BLaER1 (cell line): ENCODE measurements around the gene CEP20.
A peak's percentile ranks its signal among the peaks of the same experiment; 100 is the strongest.
"Not testable (repeated sequence)": the region's sequence is repeated elsewhere in the genome, so short reads cannot be mapped to it uniquely, and the experiment has no call there.

Experiments used
- H3K27ac ChIP-seq: shearing (Covaris generic); formaldehyde crosslinking; 2 replicates; pipeline ENCODE4 v1.8.1; 2022
- H3K27me3 ChIP-seq: shearing (Covaris generic); formaldehyde crosslinking; 2 replicates; pipeline ENCODE4 v1.8.1; 2022
- H3K36me3 ChIP-seq: shearing (Covaris generic); formaldehyde crosslinking; 2 replicates; pipeline ENCODE4 v1.8.1; 2022
- H3K4me1 ChIP-seq: shearing (Covaris generic); formaldehyde crosslinking; 2 replicates; pipeline ENCODE4 v1.8.1; 2022
- H3K4me2 ChIP-seq: shearing (Covaris generic); formaldehyde crosslinking; 2 replicates; pipeline ENCODE4 v1.8.1; 2022
- H3K4me3 ChIP-seq: shearing (Covaris generic); formaldehyde crosslinking; 2 replicates; pipeline ENCODE4 v1.8.1; 2022
- H3K9ac ChIP-seq: shearing (Covaris generic); formaldehyde crosslinking; 2 replicates; pipeline ENCODE4 v1.8.1; 2022
- H3K9me3 ChIP-seq: shearing (Covaris generic); formaldehyde crosslinking; 2 replicates; pipeline ENCODE4 v1.8.1; 2022
- H4K20me1 ChIP-seq: shearing (Covaris generic); formaldehyde crosslinking; 2 replicates; pipeline ENCODE4 v1.8.1; 2022
- Cebpa-rat ChIP-seq: shearing (Covaris generic); IDR thresholded peaks from 2 replicates; pipeline ENCODE4 v1.8.1; 2022

Gene CEP20

DNA sequence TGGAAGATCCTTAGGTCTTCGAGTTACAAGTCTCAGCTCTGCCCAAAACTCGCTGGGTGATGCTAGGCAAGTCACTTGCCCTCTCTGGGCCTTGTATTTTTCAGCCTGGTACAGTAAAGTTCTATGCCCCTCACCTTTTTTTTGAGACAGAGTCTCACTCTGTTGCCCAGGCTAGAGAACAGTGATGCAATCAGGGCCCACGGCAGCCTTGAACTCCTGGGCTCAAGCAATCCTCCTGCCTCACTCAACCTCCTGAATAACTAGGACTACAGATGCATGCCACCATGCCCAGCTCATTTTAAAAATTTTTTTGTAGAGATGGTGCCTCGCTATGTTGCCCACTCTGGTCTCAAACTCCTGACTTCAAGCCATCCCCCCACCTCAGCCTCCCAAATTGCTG, 35.4 kb downstream of the CEP20 start:
- TF ChIP-seq Cebpa-rat, result no peak
- Histone ChIP-seq H3K4me1 (peaks cover 32% of the 10 kb centered on the region), H3K4me2 (no peak overlapping the region), H4K20me1 (peaks cover 21% of the 10 kb centered on the region), H3K4me3 (no peak overlapping the region), H3K36me3 (no peaks in the 10 kb centered on the region), H3K27me3 (peaks cover 33% of the 10 kb centered on the region), H3K9me3 (no peaks in the 10 kb centered on the region), H3K27ac (no peak overlapping the region), H3K9ac (no peak overlapping the region)

DNA sequence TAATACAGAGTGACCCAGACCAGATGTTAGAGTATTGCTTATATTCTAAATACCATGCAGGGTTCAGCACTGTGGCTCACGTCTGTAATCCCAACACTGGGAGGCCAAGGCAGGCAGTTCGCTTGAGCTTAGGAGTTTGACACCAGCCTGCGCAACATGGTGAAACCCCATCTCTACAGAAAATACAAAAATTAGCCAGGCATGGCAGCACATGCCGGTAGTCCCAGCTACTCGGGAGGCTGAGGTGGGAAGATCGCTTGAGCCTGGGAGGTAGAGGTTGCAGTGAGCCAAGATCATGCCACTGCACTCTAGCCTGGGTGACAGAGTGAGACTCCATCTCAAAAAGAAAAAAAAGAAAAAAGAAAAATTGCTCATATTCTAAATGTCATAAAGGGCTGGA, 37.8 kb downstream of the CEP20 start:
- H3K4me2 ChIP-seq, H3K9me3 ChIP-seq, H3K4me1 ChIP-seq, H4K20me1 ChIP-seq, H3K9ac ChIP-seq, H3K27ac ChIP-seq, H3K36me3 ChIP-seq, H3K27me3 ChIP-seq, H3K4me3 ChIP-seq: not testable (repeated sequence)

DNA sequence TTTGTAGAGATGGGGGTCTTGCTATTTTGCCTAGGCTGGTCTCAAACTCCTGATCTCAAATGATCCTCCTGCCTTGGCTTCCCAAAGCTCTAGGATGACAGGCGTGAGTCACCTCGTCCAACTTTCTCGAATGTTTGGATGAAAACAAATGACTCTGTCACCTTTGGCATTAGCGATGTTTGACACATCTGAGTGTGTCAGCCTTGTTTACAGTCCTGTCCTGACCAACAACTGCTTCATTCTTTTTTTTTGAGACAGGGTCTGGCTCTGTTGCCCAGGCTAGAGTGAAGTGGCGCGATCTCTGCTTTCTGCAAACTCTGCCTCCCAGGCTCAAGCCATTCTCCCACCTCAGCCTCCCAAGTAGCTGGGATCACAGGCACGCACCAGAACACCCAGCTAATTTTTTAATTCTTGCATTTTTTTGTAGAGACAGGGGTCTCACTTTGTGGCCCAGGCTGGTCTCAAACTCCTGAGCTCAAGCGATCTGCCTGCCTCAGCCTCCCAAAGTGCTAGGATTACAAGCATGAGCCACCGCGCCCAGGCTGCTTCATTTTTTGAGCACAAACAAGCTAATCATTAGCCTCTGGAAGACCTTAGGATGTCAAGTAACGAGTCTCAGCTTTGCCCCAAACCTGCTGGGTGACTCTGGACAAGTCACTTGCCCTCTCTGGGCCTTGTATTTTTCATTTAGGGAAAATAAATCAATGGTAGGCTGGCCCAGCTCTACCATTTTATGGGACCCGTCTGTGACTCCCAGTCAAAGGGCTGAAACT, 39.0 kb downstream of the CEP20 start:
- no peaks in the 10 kb centered on the region for H3K36me3 ChIP-seq
- TF ChIP-seq Cebpa-rat, result no peak
- H3K9ac ChIP-seq, result no peak overlapping the region
- H3K4me3 ChIP-seq, result no peak overlapping the region
- H3K27me3 ChIP-seq, result no peaks in the 10 kb centered on the region
- H4K20me1 ChIP-seq, result no peaks in the 10 kb centered on the region
- no peak overlapping the region for H3K4me2 ChIP-seq
- no peaks in the 10 kb centered on the region for H3K4me1 ChIP-seq
- H3K9me3 ChIP-seq, result no peaks in the 10 kb centered on the region
- no peak overlapping the region for H3K27ac ChIP-seq

DNA sequence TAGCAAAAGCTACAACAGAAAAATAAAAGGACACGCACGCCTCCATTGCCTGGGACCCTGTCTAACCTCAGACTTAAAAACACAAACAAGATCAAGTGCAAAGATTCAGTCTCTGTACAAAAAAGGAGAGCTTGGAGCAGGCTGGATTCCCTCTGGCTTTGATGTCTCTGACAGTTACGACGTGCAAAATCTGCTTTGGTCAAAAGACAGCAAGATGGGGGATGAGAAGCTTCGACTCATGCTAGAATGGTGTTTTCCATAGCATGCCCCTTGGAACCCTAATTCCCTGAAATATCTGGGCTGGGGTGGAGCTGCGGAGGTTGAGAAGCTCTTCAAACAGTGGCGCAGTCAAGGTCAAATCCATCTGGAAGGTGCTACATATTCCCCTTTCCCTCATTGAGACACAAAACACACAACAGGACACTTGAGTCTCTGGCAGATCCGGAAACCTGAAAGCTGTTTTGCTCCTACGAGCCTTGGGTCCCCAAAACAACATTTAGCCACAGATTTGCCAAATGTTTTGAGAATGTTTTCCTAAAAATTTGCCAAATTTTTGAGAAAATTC, 40.7 kb downstream of the CEP20 start:
- Histone ChIP-seq H3K4me2 (no peak overlapping the region), H3K4me1 (no peaks in the 10 kb centered on the region), H3K36me3 (no peaks in the 10 kb centered on the region), H4K20me1 (no peaks in the 10 kb centered on the region), H3K27me3 (no peaks in the 10 kb centered on the region), H3K4me3 (no peak overlapping the region), H3K9ac (no peak overlapping the region), H3K9me3 (no peaks in the 10 kb centered on the region), H3K27ac (no peak overlapping the region)
- no peak for TF ChIP-seq Cebpa-rat

DNA sequence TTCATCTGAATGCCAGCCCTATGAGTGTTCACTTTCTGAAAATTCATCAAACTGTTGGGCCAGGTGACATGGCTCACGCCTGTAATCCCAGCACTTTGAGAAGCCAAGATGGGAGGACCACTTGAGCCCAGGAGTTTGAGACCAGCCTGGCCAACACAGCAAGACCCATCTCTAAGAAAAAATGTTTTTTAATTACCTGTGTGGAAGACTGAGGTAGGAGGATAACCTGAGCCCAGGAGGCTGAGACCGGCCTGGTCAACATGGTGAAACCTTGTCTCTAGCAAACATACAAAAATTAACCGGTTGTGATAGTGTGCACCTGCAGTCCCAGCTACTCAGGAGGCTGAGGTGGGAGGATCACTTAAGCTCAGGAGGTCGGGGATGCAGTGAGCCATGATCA, 41.9 kb downstream of the CEP20 start:
- Histone ChIP-seq H3K27me3 (no peaks in the 10 kb centered on the region), H3K36me3 (no peaks in the 10 kb centered on the region), H3K27ac (no peak overlapping the region), H4K20me1 (no peaks in the 10 kb centered on the region), H3K4me1 (no peaks in the 10 kb centered on the region), H3K9me3 (no peaks in the 10 kb centered on the region), H3K4me3 (no peak overlapping the region), H3K4me2 (no peak overlapping the region), H3K9ac (no peak overlapping the region)
- TF ChIP-seq Cebpa-rat, result no peak

DNA sequence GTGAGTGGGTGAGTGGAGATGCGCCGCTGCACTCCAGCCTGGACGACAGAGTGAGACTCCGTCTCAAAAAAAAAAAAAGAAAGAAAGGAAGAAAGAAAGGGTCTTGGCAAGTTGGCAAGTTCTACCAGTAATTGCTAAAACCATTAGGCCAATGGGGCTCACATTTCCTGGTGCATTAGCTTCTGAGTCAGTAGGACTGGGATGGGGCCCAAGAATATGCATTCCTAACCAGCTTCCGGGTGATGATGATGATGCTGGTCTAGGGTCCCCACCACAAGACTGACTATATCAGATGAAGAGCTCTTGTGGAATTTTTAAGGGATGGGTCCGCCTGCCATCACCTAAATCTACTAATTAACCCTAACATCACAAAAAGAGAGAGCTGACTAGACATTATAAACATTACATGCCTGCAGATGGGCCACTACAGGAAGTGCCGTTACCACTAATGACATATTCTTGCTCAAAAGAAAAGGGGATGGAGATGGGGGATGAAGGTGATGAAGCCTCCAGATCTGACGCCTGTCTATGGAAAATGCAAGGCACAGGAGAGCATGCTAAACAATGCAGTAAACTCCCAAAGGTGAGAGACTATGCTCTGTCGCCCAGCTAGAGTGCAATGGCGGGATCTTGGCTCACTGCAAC, 44.6 kb downstream of the CEP20 start:
- no peaks in the 10 kb centered on the region for H3K27me3 ChIP-seq
- no peak overlapping the region for H3K27ac ChIP-seq
- no peaks in the 10 kb centered on the region for H3K9me3 ChIP-seq
- no peaks in the 10 kb centered on the region for H3K36me3 ChIP-seq
- H3K4me2 ChIP-seq, result no peak overlapping the region
- no peak overlapping the region for H3K4me3 ChIP-seq
- H3K4me1 ChIP-seq, result no peaks in the 10 kb centered on the region
- no peak overlapping the region for H3K9ac ChIP-seq
- TF ChIP-seq Cebpa-rat, result no peak
- no peaks in the 10 kb centered on the region for H4K20me1 ChIP-seq

DNA sequence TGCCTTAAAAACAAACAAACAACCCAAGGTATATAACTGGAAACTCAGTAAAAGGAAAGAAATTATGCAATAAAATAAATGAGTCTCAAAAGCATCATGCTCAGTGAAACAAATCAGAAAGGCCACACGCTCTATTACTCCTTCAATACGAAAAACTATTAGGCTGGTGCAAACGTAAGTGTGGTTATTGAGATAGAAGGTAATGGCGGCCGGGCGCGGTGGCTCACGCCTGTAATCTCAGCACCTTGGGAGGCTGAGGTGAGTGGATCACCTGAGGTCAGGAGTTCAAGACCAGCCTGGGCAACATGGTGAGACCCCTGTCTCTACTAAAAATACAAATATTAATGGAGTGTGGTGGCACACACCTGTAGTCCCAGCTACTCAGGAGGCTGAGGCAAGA, 49.2 kb downstream of the CEP20 start:
- H3K27me3 ChIP-seq, H3K36me3 ChIP-seq, H3K4me2 ChIP-seq, H3K9ac ChIP-seq, H3K4me3 ChIP-seq, H3K9me3 ChIP-seq, H4K20me1 ChIP-seq, H3K27ac ChIP-seq: not testable (repeated sequence)
- peaks cover 15% of the 10 kb centered on the region for H3K4me1 ChIP-seq

DNA sequence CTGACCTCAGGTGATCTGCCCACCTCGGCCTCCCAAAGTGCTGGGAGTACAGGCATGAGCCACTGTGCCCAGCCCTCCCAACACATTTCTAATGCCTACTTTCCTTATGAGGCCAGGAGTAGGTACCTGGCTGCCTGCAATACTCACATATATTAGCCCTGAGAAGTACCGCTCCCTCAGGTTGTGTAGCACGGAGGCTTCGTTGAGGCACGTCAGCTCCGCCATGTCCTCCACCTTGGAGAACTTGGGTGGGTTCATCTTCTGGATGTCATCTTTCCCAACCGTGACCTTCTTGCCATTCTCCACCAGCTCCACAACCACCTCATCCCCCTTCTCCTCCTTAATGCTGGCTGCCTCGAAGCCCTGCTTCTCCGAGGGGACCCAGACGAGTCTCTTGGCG, 50.6 kb downstream of the CEP20 start:
- Histone ChIP-seq H3K27me3 (no peaks in the 10 kb centered on the region), H3K4me1 (peaks cover 25% of the 10 kb centered on the region), H3K27ac (no peak overlapping the region), H3K36me3 (no peaks in the 10 kb centered on the region), H3K9me3 (no peaks in the 10 kb centered on the region), H3K9ac (no peak overlapping the region), H3K4me2 (no peak overlapping the region), H3K4me3 (no peak overlapping the region), H4K20me1 (no peaks in the 10 kb centered on the region)
- TF ChIP-seq Cebpa-rat, result no peak

DNA sequence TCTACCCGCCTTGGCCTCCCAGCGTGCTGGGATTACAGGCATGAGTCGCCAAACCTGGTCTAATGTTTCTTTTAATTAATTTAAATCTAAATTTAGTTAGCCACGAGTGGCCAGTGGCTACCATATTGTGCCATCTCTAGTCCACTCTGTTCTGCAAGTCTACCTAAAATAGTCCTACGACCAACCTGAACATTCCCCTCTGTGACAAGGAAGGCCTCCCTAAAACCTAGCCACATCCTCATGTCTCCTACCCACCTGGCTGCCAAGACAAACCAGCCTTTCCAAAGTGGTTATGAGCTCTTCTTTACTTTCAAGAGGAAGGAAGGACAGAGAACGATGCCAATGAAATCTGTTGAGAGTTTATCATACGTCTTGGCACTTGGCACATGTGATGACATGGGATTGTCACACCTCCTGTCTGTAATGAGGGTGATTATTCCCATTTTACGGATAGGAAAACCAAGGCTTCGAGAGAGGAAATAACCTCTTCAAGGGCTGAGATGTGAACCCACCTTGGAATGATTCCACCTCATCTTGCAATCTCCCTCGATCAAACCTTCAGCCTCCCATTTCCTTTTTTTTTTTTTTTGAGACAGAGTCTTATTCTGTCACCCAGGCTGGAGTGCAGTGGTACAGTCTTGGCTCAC, 51.3 kb downstream of the CEP20 start:
- Histone ChIP-seq H3K4me2 (no peak overlapping the region), H3K4me1 (peaks cover 27% of the 10 kb centered on the region), H3K27ac (no peak overlapping the region), H3K4me3 (no peak overlapping the region), H3K27me3 (no peaks in the 10 kb centered on the region), H3K36me3 (no peaks in the 10 kb centered on the region), H3K9ac (no peak overlapping the region), H4K20me1 (no peaks in the 10 kb centered on the region), H3K9me3 (no peaks in the 10 kb centered on the region)
- no peak for TF ChIP-seq Cebpa-rat

DNA sequence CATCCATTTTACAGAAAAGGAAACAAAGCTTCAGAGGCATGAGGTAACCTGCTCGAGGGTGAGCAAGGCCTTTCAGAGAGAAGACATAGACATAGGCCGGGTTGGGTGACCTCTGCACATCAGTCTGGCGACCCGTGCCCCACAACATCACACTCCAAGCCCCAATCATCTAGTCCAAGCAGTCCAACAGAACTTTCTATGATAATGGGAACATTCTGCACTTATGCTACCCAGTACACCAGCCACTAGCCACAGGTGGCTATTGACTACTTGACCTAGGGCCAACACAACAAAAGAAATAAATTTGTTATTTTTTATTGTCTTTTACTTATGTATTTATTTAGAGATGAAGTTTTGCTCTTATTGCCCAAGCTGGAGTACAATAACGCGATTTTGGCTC, 52.3 kb downstream of the CEP20 start:
- no peak overlapping the region for H3K4me3 ChIP-seq
- peaks cover 37% of the 10 kb centered on the region for H3K4me1 ChIP-seq
- H3K27me3 ChIP-seq, result no peaks in the 10 kb centered on the region
- no peaks in the 10 kb centered on the region for H3K9me3 ChIP-seq
- no peaks in the 10 kb centered on the region for H3K36me3 ChIP-seq
- H4K20me1 ChIP-seq, result no peaks in the 10 kb centered on the region
- peak overlapping the region; percentile 35 for H3K4me2 ChIP-seq
- TF ChIP-seq Cebpa-rat, result no peak
- H3K27ac ChIP-seq, result no peak overlapping the region
- no peak overlapping the region for H3K9ac ChIP-seq
